BLaER1 treated with 17β-estradiol and CSF1 and Interleukin-3, amounts not matched to agents 10 nM and 100 nM (cell line): ENCODE data around the gene NPW.

Experiments
- H3K27ac ChIP-seq, 11 experiments: shearing (Covaris generic); formaldehyde crosslinking; 2 replicates each; pipeline ENCODE4 v1.8.1; 2022
- H3K27me3 ChIP-seq, 11 experiments: shearing (Covaris generic); formaldehyde crosslinking; 2 replicates each; pipeline ENCODE4 v1.8.1; 2022
- H3K36me3 ChIP-seq, 11 experiments: shearing (Covaris generic); formaldehyde crosslinking; 2 replicates each; pipeline ENCODE4 v1.8.1; 2022
- H3K4me1 ChIP-seq, 10 experiments: shearing (Covaris generic); formaldehyde crosslinking; 2 replicates each; pipeline ENCODE4 v1.8.1; 2022
- H3K4me2 ChIP-seq, 11 experiments: shearing (Covaris generic); formaldehyde crosslinking; 2 replicates each; pipeline ENCODE4 v1.8.1; 2022
- H3K4me3 ChIP-seq, 10 experiments: shearing (Covaris generic); formaldehyde crosslinking; 2 replicates each; pipeline ENCODE4 v1.8.1; 2022
- H3K9ac ChIP-seq, 11 experiments: shearing (Covaris generic); formaldehyde crosslinking; 2 replicates each; pipeline ENCODE4 v1.8.1; 2022
- H3K9me3 ChIP-seq, 11 experiments: shearing (Covaris generic); formaldehyde crosslinking; replicated peaks in 1 of 11; 2 replicates each; pipeline ENCODE4 v1.8.1; 2022
- H4K20me1 ChIP-seq, 11 experiments: shearing (Covaris generic); formaldehyde crosslinking; 2 replicates each; pipeline ENCODE4 v1.8.1; 2022
- Cebpa-rat ChIP-seq, 11 experiments: shearing (Covaris generic); IDR thresholded peaks; 2 replicates each; pipeline ENCODE4 v1.8.1; 2022

The NPW gene

GRCh38 chr16:2048116-2048543 is 28.5 kb downstream of the NPW start:
- H3K4me2 ChIP-seq, result peak overlapping the region; percentile 90 to 99 (median 97)
- no peaks in the 10 kb centered on the region for H3K9me3 ChIP-seq
- H3K27me3 ChIP-seq, result no peaks in the 10 kb centered on the region
- no peak for TF ChIP-seq Cebpa-rat (IDR thresholded peaks at IDR 0.05)
- peak overlapping the region; percentile 76 to 90 (median 83) for H3K9ac ChIP-seq
- H3K36me3 ChIP-seq, result peaks cover 29 to 40% (median 33%) of the 10 kb centered on the region in 11 experiments
- H4K20me1 ChIP-seq, result peaks cover 0 to 20% (median 0%) of the 10 kb centered on the region in 11 experiments; a peak in 5 of 22 replicates
- peaks cover 43 to 55% (median 52%) of the 10 kb centered on the region in 10 experiments for H3K4me1 ChIP-seq
- H3K27ac ChIP-seq, result peak overlapping the region; percentile 21 to 80 (median 66); a peak in 19 of 22 replicates
- H3K4me3 ChIP-seq, result peak overlapping the region; percentile 75 to 99 (median 93)

DNA sequence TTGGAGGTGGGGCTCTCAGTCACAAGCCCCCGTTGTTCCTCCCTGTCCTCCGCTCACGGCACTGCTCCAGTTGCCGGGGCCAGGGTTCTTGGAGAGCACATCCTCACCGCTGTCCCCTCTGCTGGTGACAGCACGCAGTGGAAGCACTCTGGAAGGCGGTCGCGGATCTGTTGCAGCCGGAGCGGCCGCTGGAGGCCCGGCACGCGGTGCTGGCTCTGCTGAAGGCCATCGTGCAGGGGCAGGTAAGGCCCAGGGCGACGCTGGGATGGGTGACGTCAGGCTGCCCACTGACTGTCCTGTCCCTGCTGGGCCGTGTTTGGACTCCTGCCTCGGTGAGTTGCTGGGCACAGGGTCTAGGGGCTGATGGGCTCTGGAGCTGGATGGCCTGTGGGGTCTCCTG is 33.6 kb downstream of the NPW start:
- Histone ChIP-seq H4K20me1 (peaks cover 3 to 57% (median 34%) of the 10 kb centered on the region in 11 experiments; a peak in 18 of 22 replicates), H3K9me3 (no peaks in the 10 kb centered on the region), H3K4me1 (peaks cover 20 to 51% (median 44%) of the 10 kb centered on the region in 10 experiments), H3K9ac (peak overlapping the region in 2 of 11 experiments; percentile 5 to 15; a peak in 2 of 22 replicates), H3K27ac (no peak overlapping the region), H3K27me3 (no peaks in the 10 kb centered on the region), H3K4me2 (no peak overlapping the region), H3K36me3 (peaks cover 45 to 67% (median 59%) of the 10 kb centered on the region in 11 experiments), H3K4me3 (no peak overlapping the region)
- TF ChIP-seq Cebpa-rat (IDR thresholded peaks at IDR 0.05), result no peak

DNA sequence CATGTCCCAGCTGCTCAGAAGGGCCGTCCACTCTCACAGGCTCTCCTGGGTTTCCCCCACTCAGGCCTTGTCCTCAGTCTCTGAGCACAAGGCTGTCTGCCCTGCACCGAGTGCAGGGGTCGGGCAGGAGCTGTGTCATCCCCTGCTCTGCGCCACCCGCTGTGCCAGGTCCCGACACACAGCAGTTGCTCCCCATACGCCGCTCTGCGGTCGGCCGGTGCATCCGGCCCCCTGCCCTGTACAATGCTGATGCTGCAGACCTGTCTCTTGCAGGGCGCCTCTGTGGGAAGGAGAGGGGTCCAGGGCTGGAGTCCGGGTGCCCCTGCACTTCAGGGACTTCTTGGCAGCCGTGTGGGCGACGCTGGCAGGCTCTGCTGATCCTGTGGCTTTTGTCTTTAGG is 34.3 kb downstream of the NPW start:
- Histone ChIP-seq H3K27ac (no peak overlapping the region), H3K9ac (no peak overlapping the region), H3K4me2 (no peak overlapping the region), H3K27me3 (no peaks in the 10 kb centered on the region), H3K4me3 (no peak overlapping the region), H3K9me3 (no peaks in the 10 kb centered on the region), H4K20me1 (peaks cover 7 to 63% (median 40%) of the 10 kb centered on the region in 11 experiments; a peak in 18 of 22 replicates), H3K36me3 (peaks cover 45 to 67% (median 59%) of the 10 kb centered on the region in 11 experiments), H3K4me1 (peaks cover 21 to 52% (median 45%) of the 10 kb centered on the region in 10 experiments)
- TF ChIP-seq Cebpa-rat (IDR thresholded peaks at IDR 0.05), result no peak

GRCh38 chr16:2054543-2055245 is 35.1 kb downstream of the NPW start:
- Histone ChIP-seq H3K27me3 (no peaks in the 10 kb centered on the region), H3K36me3 (peaks cover 45 to 66% (median 59%) of the 10 kb centered on the region in 11 experiments), H3K4me3 (no peak overlapping the region), H3K9ac (peak overlapping the region in 3 of 11 experiments; percentile 7 to 19 (median 9); a peak in 1 of 22 replicates), H3K27ac (no peak overlapping the region), H3K4me1 (peaks cover 19 to 54% (median 48%) of the 10 kb centered on the region in 10 experiments), H3K9me3 (no peaks in the 10 kb centered on the region), H3K4me2 (no peak overlapping the region; a peak in 1 of 22 replicates), H4K20me1 (peaks cover 7 to 71% (median 40%) of the 10 kb centered on the region in 11 experiments; a peak in 18 of 22 replicates)
- TF ChIP-seq Cebpa-rat (IDR thresholded peaks at IDR 0.05), result no peak

DNA sequence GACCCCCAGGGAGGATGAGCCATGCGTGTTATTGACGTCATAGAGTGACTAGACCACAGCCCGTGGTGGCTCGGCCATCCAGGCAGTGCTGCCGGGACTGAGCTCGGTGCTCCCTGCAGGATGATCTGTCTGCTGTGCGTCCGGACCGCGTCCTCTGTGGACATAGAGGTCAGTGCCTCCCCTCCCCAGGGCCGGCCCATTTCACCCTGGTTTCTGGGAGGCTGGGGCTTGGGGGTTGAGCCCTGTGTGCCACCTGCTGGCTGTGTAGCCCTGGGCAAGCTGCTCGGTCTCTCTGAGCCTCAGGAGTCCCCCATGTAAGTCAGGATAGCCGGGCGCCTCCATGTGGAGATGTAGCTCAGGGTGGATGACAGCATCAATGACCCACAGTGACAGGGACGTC is 36.5 kb downstream of the NPW start:
- Histone ChIP-seq H3K4me2 (peak overlapping the region; percentile 40 to 97 (median 73)), H3K27ac (peak overlapping the region in 1 of 11 experiments; percentile 17; a peak in 1 of 22 replicates), H3K4me3 (no peak overlapping the region), H3K36me3 (peaks cover 34 to 64% (median 53%) of the 10 kb centered on the region in 11 experiments), H3K9ac (peak overlapping the region in 6 of 11 experiments; percentile 7 to 44 (median 24); a peak in 6 of 22 replicates), H3K4me1 (peaks cover 26 to 67% (median 62%) of the 10 kb centered on the region in 10 experiments), H4K20me1 (peaks cover 7 to 85% (median 51%) of the 10 kb centered on the region in 11 experiments; a peak in 19 of 22 replicates), H3K9me3 (no peaks in the 10 kb centered on the region), H3K27me3 (no peaks in the 10 kb centered on the region)
- no peak for TF ChIP-seq Cebpa-rat (IDR thresholded peaks at IDR 0.05)

DNA sequence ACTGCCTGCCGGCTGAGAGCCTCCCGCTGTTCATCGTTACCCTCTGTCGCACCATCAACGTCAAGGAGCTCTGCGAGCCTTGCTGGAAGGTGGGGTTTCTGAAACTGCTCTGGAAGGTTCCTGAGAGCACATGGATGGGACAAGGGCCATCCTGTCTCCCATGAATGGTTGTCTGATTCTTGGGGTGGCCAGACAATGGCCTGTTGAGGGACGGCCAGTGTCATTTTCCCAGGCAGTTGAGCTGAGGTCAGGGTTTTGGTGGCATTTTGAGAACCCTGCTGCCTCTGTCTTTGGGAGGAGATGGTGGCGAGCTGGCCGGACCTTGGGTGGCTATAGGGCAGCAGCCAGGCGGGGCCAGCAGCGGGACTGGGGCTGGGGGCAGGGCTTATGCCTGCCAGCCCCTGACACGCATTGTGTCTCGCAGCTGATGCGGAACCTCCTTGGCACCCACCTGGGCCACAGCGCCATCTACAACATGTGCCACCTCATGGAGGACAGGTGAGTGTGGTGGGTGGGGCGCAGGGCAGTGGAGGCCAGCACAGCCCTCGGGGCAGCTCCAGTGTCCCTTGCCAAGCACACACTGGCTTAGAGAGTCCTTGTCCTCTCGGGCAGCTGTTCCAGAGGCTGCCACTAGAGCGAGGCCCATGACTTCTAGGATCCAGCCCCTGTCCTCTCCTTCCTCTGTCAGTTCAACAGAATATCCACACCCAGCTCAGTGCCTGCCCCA is 37.3 kb downstream of the NPW start:
- H3K9me3 ChIP-seq, result no peaks in the 10 kb centered on the region
- H3K4me1 ChIP-seq, result peaks cover 29 to 75% (median 69%) of the 10 kb centered on the region in 10 experiments
- no peak for TF ChIP-seq Cebpa-rat (IDR thresholded peaks at IDR 0.05)
- peaks cover 27 to 62% (median 46%) of the 10 kb centered on the region in 11 experiments for H3K36me3 ChIP-seq
- peak overlapping the region in 9 of 11 experiments; percentile 40 to 97 (median 75); a peak in 18 of 22 replicates for H3K4me2 ChIP-seq
- H3K27me3 ChIP-seq, result no peaks in the 10 kb centered on the region
- peak overlapping the region in 5 of 11 experiments; percentile 18 to 44 (median 25); a peak in 7 of 22 replicates for H3K9ac ChIP-seq
- no peak overlapping the region for H3K4me3 ChIP-seq
- peaks cover 7 to 92% (median 59%) of the 10 kb centered on the region in 11 experiments; a peak in 19 of 22 replicates for H4K20me1 ChIP-seq
- H3K27ac ChIP-seq, result peak overlapping the region in 1 of 11 experiments; percentile 17; a peak in 1 of 22 replicates

GRCh38 chr16:2057438-2057837 is 37.9 kb downstream of the NPW start:
- H3K4me1 ChIP-seq, result peaks cover 29 to 81% (median 75%) of the 10 kb centered on the region in 10 experiments
- peak overlapping the region in 3 of 11 experiments; percentile 6 to 35 (median 25); a peak in 3 of 22 replicates for H3K9ac ChIP-seq
- H3K9me3 ChIP-seq, result no peaks in the 10 kb centered on the region
- TF ChIP-seq Cebpa-rat (IDR thresholded peaks at IDR 0.05), result no peak
- no peak overlapping the region for H3K4me3 ChIP-seq
- H3K27ac ChIP-seq, result peak overlapping the region in 1 of 11 experiments; percentile 66; a peak in 1 of 22 replicates
- peak overlapping the region in 6 of 11 experiments; percentile 33 to 97 (median 85); a peak in 12 of 22 replicates for H3K4me2 ChIP-seq
- H3K36me3 ChIP-seq, result peaks cover 21 to 62% (median 46%) of the 10 kb centered on the region in 11 experiments
- peaks cover 7 to 96% (median 65%) of the 10 kb centered on the region in 11 experiments; a peak in 19 of 22 replicates for H4K20me1 ChIP-seq
- no peaks in the 10 kb centered on the region for H3K27me3 ChIP-seq

- Histone ChIP-seq H4K20me1 (peaks cover 7 to 96% (median 62%) of the 10 kb centered on the region in 11 experiments; a peak in 19 of 22 replicates), H3K9me3 (no peaks in the 10 kb centered on the region), H3K4me1 (peaks cover 29 to 90% (median 83%) of the 10 kb centered on the region in 10 experiments), H3K27me3 (no peaks in the 10 kb centered on the region), H3K27ac (peak overlapping the region in 7 of 11 experiments; percentile 9 to 66 (median 50); a peak in 13 of 22 replicates), H3K4me2 (peak overlapping the region; percentile 57 to 97 (median 85)), H3K4me3 (peak overlapping the region in 4 of 10 experiments; percentile 8 to 19 (median 10); a peak in 3 of 20 replicates), H3K36me3 (peaks cover 19 to 62% (median 46%) of the 10 kb centered on the region in 11 experiments), H3K9ac (peak overlapping the region; percentile 2 to 66 (median 45); a peak in 17 of 22 replicates)
- no peak for TF ChIP-seq Cebpa-rat (IDR thresholded peaks at IDR 0.05)
These were observed 38.8 kb downstream of the NPW start for GRCh38 chr16:2058420-2058819.
